Liver (tissue), 9 donors: ENCODE data around the gene GATB. TPM values are rescaled to one million over a fixed set of nuclear protein-coding genes. Genes with fewer than 3 reads are reported as not detected.
A peak's percentile ranks its signal among the peaks of the same experiment; 100 is the strongest.

ENCODE experiments used
- DNase-seq: peaks from one replicate; pipeline ENCODE4 v3.0.0-alpha.2; 2017; ENCODE audit warnings: low spot score
- H3K27ac ChIP-seq, 2 donors: one replicate each; pipeline ENCODE4 v1.7.0; 2013; ENCODE audit warnings: inconsistent platforms in 2 of 2, low read length in 2 of 2, control low read depth in 1 of 2, low read depth in 1 of 2, mild to moderate bottlenecking in 1 of 2
- H3K27me3 ChIP-seq, 4 donors: one replicate each; pipeline versions ENCODE4 v1.6.1 to v1.7.0; 2013; ENCODE audit warnings: low read length in 3 of 4, inconsistent platforms in 1 of 4, mild to moderate bottlenecking in 1 of 4, moderate library complexity in 1 of 4; ENCODE audit not compliant: control insufficient read depth in 4 of 4, insufficient read depth in 4 of 4
- H3K36me3 ChIP-seq, 4 donors: one replicate each; pipeline versions ENCODE4 v1.6.1 to v1.7.0; 2013; ENCODE audit warnings: low read length in 3 of 4, mild to moderate bottlenecking in 3 of 4, low read depth in 1 of 4, moderate library complexity in 1 of 4; ENCODE audit not compliant: control insufficient read depth in 4 of 4, insufficient read depth in 3 of 4
- H3K4me1 ChIP-seq, 4 donors: one replicate each; pipeline versions ENCODE4 v1.6.1 to v1.7.0; 2013; ENCODE audit warnings: low read length in 3 of 4, mild to moderate bottlenecking in 3 of 4, moderate library complexity in 1 of 4; ENCODE audit not compliant: control insufficient read depth in 4 of 4, insufficient read depth in 4 of 4
- H3K4me3 ChIP-seq, 3 donors: one replicate each; pipeline versions ENCODE4 v1.6.1 to v1.7.0; 2013; ENCODE audit warnings: low read length in 3 of 3, control low read depth in 1 of 3, low read depth in 1 of 3, mild to moderate bottlenecking in 1 of 3
- H3K9ac ChIP-seq, 2 donors: one replicate each; pipeline ENCODE4 v1.7.0; 2013; ENCODE audit warnings: low read length in 2 of 2, mild to moderate bottlenecking in 2 of 2, moderate library complexity in 2 of 2, control low read depth in 1 of 2, low read depth in 1 of 2
- H3K9me3 ChIP-seq, 4 donors: one replicate each; pipeline versions ENCODE4 v1.6.1 to v1.7.0; 2013; ENCODE audit warnings: low read length in 3 of 4; ENCODE audit not compliant: control insufficient read depth in 4 of 4
- ATF3 ChIP-seq: IDR thresholded peaks from 2 replicates; pipeline ENCODE4 v1.6.1; 2016; ENCODE audit warnings: antibody characterized with exemption
- CTCF ChIP-seq: fragments of 150-350 bp; IDR thresholded peaks from 2 replicates; pipeline ENCODE4 v1.5.1; 2017; ENCODE audit warnings: improper control_type of control experiment, low read depth, low read length; ENCODE audit not compliant: missing input control
- EGR1 ChIP-seq, 2 donors: IDR thresholded peaks; 2 replicates each; pipeline ENCODE4 v1.6.1; 2016 to 2018; ENCODE audit warnings: antibody characterized with exemption in 2 of 2, low read depth in 2 of 2
- FOXA1 ChIP-seq: IDR thresholded peaks from 2 replicates; pipeline ENCODE4 v1.6.1; 2016; ENCODE audit warnings: antibody characterized with exemption
- GABPA ChIP-seq, 2 donors: IDR thresholded peaks in 1 of 2; conservative IDR thresholded peaks in 1 of 2; 2 replicates each; pipeline ENCODE4 v1.6.1; 2016; ENCODE audit warnings: antibody characterized with exemption in 2 of 2, mild to moderate bottlenecking in 1 of 2, moderate library complexity in 1 of 2
- HNF4A ChIP-seq, 2 donors: conservative IDR thresholded peaks; 2 replicates each; pipeline ENCODE4 v1.6.1; 2016; ENCODE audit warnings: antibody characterized with exemption in 2 of 2, mild to moderate bottlenecking in 2 of 2
- HNF4G ChIP-seq: IDR thresholded peaks from 2 replicates; pipeline ENCODE4 v1.6.1; 2016; ENCODE audit warnings: antibody characterized with exemption
- NR2F2 ChIP-seq: IDR thresholded peaks from 2 replicates; pipeline ENCODE4 v1.6.1; 2016; ENCODE audit warnings: antibody characterized with exemption
- RAD21 ChIP-seq, 2 donors: IDR thresholded peaks; 2 replicates each; pipeline ENCODE4 v1.6.1; 2016; ENCODE audit warnings: antibody characterized with exemption in 2 of 2, mild to moderate bottlenecking in 2 of 2
- RXRA ChIP-seq, 2 donors: IDR thresholded peaks; 2 replicates each; pipeline ENCODE4 v1.6.1; 2017 to 2018; ENCODE audit warnings: antibody characterized with exemption in 2 of 2, mild to moderate bottlenecking in 1 of 2
- TAF1 ChIP-seq: conservative IDR thresholded peaks from 2 replicates; pipeline ENCODE4 v1.6.1; 2016; ENCODE audit warnings: antibody characterized with exemption, mild to moderate bottlenecking
- YY1 ChIP-seq: IDR thresholded peaks from 2 replicates; pipeline ENCODE4 v1.6.1; 2016; ENCODE audit warnings: antibody characterized with exemption, mild to moderate bottlenecking
- ZBTB33 ChIP-seq: IDR thresholded peaks from 2 replicates; pipeline ENCODE4 v1.6.1; 2016; ENCODE audit warnings: antibody characterized with exemption
- WGBS: extraction: QIAGEN DNeasy Blood & Tissue Kit; methylation state at CpG from one replicate; pipeline ENCODE4 v1.1.7; 2013; 5-methylcytosine and 5-hydroxymethylcytosine counted together
- polyA plus RNA-seq, 2 donors: library from polyadenylated mRNA; stranded (reverse) in 1 of 2; unstranded in 1 of 2; fragments of 200-250 nt in 1 of 2; fragments of >200 nt in 1 of 2; fragmentation: Nextera tagmentation in 1 of 2; extraction: Ambion mirVana in 1 of 2; gene quantifications; one replicate each; pipeline versions ENCODE4 v1.2.1 to v1.2.3, GENCODE V29; 2013 to 2015
- total RNA-seq, 2 donors: library from RNA; depleted of rRNA; stranded (reverse); fragments of >200 nt; gene quantifications; one replicate each; pipeline ENCODE4 v1.2.3, GENCODE V29; 2014
- donor health status: healthy.
- donor health status: healthy.
- donor health status: healthy.
- donor health status: healthy.
- donor health status: healthy.

GATB gene
- total and polyA plus RNA-seq, 4 donors, result 10.4 to 17.3 (median 12.5) TPM

DNA sequence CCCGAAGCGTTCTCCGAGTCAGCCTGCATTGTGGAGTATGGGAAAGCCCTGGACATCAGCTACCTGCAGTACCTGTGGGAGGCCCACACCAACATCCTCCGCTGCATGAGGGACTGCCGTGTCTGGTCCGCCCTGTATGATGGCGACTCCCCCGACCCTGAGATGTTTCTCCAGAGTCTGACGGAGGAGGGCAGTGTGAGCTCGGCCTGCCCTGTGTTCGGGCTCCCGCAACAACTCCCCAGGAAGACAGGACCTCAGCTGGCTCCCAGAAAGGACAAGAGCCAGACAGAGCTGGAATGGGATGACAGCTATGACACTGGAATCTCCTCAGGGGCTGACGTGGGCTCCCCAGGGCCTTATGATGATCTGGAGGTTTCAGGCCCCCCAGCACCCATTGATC lies 111.3 kb downstream of the GATB start (continued):
- TF ChIP-seq CTCF (no peak), EGR1 (IDR thresholded peaks at IDR 0.05; ENCODE audit: low read depth in 2 of 2) (no peak), GABPA (IDR thresholded peaks at IDR 0.05 in 1 of 2, conservative IDR thresholded peaks at IDR 0.05 in 1 of 2) (no peak), TAF1 (no peak), FOXA1 (no peak), HNF4G (no peak)

GRCh38 chr4:151646322-151646721 lies 114.5 kb downstream of the GATB start:
- TF ChIP-seq ATF3, result no peak
- no peak for TF ChIP-seq EGR1 (IDR thresholded peaks at IDR 0.05; ENCODE audit: low read depth in 2 of 2)
- TF ChIP-seq NR2F2, result no peak
- TF ChIP-seq TAF1, result no peak
- TF ChIP-seq YY1, result no peak
- TF ChIP-seq CTCF, result no peak
- Histone ChIP-seq H3K9me3 (no peaks in the 10 kb centered on the region), H3K27ac (no peak overlapping the region), H3K27me3 (no peaks in the 10 kb centered on the region), H3K9ac (no peak overlapping the region), H3K36me3 (no peaks in the 10 kb centered on the region), H3K4me1 (no peaks in the 10 kb centered on the region), H3K4me3 (no peak overlapping the region)
- 94% methylated on average over 5 of the region's 5 CpGs for WGBS
- no peak for DNase-seq

GRCh38 chr4:151644622-151645021 lies 116.2 kb downstream of the GATB start:
- peak in 1 of 2 donors; percentile 22 for TF ChIP-seq RAD21 (IDR thresholded peaks at IDR 0.05)
- no peak for TF ChIP-seq RXRA (IDR thresholded peaks at IDR 0.05)
- Histone ChIP-seq H3K9me3 (no peaks in the 10 kb centered on the region), H3K4me3 (no peak overlapping the region), H3K9ac (no peak overlapping the region), H3K27me3 (no peaks in the 10 kb centered on the region), H3K27ac (no peak overlapping the region), H3K4me1 (no peaks in the 10 kb centered on the region), H3K36me3 (no peaks in the 10 kb centered on the region)
- DNase-seq, result no peak
- WGBS, result 60% methylated on average over 3 of the region's 3 CpGs

DNA sequence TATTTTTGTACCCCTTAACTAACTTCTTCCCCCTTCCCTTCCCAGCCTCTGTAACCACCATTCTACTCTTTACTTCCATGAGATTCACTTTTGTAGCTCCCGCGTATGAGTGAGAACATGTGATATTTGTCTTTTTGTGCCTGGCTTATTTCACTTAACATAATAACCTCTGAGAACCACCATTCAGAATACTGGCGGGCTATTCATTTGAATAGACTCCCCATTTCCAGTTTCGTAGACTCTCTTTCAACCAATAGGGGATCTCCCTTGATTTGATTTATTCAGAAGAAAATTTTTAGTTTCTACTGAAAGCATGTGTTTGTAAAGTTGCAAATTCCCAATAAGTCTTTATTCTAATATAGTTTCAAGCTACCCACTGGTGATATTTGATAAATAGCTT lies 117.2 kb downstream of the GATB start:
- no peaks in the 10 kb centered on the region for H3K36me3 ChIP-seq
- no peak for DNase-seq
- H3K27me3 ChIP-seq, result no peaks in the 10 kb centered on the region
- no peak overlapping the region for H3K9ac ChIP-seq
- H3K4me3 ChIP-seq, result no peak overlapping the region
- no peak overlapping the region for H3K27ac ChIP-seq
- no peaks in the 10 kb centered on the region for H3K9me3 ChIP-seq
- WGBS, result 96% methylated on average over 4 of the region's 4 CpGs
- TF ChIP-seq FOXA1 (no peak), HNF4A (conservative IDR thresholded peaks at IDR 0.05) (no peak), HNF4G (no peak), ZBTB33 (no peak), NR2F2 (no peak)
- H3K4me1 ChIP-seq, result no peaks in the 10 kb centered on the region
